GM12865 (cell line): ENCODE data around the gene SLX9.

Experiments used
- DNase-seq: peaks from one replicate; pipeline ENCODE4 v3.0.0; 2010; ENCODE audit warnings: low read depth
- H3K4me3 ChIP-seq: 2 replicates; pipeline ENCODE4 v1.5.1; 2011; ENCODE audit warnings: mild to moderate bottlenecking, low read depth, low read length, control low read depth
- TF ChIP-seq, protein P1 (sequence below): IDR thresholded peaks from 2 replicates; pipeline ENCODE4 v1.5.1; 2011; ENCODE audit warnings: low read length, control low read depth, low read depth, inconsistent platforms; ENCODE audit not compliant: insufficient read depth; ENCODE audit errors: missing control alignments

The SLX9 gene

DNA sequence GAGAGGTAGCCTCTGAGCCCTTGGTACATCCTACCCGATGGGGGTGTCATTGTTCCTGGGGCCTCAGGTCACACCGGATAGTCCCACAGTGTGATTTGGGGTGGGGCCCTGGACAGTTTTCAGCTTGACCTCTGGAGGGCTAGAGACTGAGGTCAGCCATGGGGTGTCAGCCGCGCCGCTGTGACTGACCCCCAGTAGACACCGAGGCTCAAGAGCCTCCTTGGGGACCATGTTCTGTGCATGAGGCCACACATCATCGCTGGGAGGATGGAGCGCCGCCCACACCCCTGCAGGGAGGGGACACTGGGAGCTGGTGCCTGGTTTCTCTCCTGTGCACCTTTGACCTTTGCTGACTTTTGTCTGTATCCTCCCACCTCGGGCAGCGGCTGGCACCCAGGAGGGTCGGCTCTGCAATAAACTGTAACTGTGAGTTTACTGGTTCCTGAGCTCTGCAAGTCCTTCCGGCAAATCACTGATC is 41.8 kb upstream of the SLX9 start:
- no peak for DNase-seq
- no peak overlapping the region for H3K4me3 ChIP-seq
- TF ChIP-seq, protein P1, sequence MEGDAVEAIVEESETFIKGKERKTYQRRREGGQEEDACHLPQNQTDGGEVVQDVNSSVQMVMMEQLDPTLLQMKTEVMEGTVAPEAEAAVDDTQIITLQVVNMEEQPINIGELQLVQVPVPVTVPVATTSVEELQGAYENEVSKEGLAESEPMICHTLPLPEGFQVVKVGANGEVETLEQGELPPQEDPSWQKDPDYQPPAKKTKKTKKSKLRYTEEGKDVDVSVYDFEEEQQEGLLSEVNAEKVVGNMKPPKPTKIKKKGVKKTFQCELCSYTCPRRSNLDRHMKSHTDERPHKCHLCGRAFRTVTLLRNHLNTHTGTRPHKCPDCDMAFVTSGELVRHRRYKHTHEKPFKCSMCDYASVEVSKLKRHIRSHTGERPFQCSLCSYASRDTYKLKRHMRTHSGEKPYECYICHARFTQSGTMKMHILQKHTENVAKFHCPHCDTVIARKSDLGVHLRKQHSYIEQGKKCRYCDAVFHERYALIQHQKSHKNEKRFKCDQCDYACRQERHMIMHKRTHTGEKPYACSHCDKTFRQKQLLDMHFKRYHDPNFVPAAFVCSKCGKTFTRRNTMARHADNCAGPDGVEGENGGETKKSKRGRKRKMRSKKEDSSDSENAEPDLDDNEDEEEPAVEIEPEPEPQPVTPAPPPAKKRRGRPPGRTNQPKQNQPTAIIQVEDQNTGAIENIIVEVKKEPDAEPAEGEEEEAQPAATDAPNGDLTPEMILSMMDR = no peak

DNA sequence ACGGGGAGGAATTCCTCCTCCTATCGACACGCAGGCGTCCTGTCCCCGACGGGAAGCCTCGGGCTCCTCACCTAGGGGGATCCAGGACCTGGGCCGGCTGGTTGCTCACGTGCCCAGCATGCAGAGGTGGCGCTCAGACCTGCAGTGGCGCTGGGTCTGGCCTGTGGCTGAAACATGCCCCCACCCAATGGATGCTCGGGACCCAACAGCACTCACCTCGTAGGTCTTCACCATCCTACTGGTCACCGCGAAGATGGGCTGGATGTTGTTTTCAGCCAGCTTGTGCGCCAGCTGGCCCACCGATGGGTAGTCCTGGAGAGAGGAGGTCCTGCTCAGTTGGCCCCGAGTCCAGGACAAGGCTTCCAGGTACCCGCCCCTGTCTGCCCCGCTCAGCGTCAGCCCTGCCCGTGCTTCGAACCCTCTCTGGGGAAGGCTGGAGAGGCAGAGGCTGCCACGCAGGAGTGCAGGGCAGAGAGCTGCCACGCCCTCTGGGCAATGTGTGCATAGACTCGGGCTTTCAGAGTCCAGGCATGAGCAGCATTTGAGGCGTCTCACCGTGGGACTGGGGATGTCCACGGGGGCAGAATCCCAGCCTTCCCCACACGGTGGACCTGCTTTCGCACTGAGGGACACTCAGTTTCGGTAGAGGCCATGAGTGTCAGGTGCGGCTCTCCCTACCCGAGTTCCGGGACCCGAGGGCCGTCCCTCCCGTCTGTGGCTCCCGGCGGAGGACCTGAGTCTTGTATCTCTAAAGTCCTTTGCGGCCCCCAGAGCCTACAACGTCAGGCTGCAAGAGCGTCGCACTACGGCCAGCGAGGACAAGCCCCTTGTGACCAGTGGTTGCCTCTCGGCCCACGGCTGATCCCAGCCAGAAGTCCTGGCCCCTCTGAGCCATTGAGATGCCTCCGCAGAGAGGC is 40.7 kb upstream of the SLX9 start:
- TF ChIP-seq, protein P1 = no peak
- H3K4me3 ChIP-seq = no peak overlapping the region
- no peak for DNase-seq

- no peak for DNase-seq
- TF ChIP-seq, protein P1 = no peak
Observed at GRCh38 chr21:44899768-44900558, 39.9 kb upstream of the SLX9 start.

DNA sequence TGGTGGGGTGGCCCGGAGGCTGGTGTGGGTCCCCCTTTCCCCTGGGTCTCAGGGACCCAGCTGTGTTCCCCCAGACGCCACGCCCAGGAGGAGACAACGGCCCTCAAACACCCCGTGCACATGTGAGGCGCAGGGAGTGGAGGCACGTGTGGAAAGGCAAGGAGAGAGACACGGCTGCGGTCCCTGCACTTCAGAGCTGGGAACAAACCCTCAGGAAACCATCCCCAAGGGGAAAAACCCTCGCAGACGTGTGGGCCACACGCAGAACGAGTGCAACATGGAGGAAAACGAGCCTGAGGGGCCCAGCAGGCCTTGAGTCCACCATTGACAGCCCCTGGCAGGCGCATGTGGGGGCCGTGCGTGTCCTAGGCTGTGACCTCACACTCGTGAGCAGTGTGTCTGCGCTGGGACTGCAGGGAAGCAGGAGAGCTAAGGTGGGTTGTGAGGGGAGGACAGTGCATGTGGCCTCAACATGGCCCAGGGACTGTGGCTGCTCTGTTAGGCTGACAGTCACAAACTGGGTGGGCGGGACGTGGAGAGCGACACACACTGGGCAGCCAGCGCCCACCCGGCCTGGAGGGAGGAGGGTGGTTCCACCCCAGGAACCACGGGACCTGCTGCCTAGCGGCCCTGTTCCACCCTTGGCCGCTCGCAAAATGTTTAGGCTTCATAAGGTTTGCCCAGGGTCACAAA is 39.1 kb upstream of the SLX9 start:
- H3K4me3 ChIP-seq = no peak overlapping the region
- no peak for DNase-seq
- TF ChIP-seq, protein P1 = no peak

More at GRCh38 chr21:44899768-44900558, 39.9 kb upstream of the SLX9 start:
- no peak overlapping the region for H3K4me3 ChIP-seq

DNA sequence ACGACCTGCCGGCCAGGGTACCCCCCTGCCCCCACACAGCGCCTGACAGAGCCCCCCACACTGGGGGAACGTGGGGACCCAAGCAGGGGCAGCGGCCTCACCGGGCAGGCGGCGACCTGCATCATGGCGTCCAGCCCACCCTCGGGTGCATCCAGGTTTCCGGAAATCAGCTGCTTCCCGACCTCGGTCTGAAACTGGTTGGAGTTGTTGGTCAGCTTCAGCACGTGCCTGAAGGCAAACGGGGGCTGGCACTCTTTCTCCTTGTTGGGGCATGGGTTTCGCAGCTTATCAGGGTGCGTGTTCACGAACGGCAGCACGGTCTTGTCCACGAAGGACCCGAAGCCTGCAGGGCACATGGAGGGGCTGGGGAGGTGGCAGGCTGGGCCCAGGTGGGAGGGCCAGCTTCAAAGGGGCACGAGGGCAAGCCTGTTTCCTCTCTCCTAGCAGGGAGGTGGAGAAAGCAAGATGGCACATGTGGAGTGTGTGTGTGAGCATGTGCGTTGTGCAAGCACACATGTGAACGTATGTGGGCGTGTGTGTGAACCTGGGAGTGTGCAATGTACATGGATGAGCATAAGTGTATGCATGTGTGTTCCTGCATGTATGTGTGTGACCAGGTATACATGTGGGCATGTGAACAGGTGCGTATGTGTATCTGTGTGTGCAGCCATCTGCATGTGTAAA is 38.3 kb upstream of the SLX9 start:
- DNase-seq = no peak
- TF ChIP-seq, protein P1 = no peak
- no peak overlapping the region for H3K4me3 ChIP-seq

DNA sequence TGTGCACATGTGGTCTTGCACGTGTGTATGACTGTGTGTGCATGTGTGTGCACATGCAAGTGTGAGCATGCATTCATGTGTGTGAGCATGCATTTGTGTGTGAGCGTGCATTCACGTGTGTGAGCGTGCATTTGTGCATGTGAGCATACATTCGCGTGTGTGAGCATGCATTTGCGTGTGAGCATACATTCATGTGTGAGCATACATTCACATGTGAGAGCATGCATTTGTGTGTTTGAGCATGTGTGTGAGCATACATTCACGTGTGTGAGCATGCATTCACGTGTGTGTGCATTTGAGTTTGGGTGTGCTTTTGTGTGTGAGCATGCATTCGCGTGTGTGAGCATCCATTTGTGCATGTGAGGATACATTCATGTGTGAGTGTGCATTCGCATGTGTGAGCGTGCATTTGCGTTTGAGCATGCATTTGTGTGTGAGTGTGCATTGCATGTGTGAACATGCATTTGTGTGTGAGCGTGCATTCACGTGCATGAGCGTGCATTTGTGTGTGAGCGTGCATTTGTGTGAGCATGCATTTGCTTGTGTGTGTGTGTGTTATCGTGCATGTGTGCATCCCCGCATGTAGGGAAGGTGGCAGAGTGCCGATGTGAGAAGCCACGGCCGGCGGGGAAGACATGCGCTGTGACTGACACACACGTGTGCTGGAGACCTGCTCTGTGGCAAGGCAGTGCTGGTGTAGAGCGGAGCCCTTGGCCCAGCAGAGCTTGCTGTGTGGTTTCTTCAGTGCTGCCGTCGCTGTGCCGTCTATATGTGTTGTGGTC is 37.4 kb upstream of the SLX9 start:
- no peak overlapping the region for H3K4me3 ChIP-seq
- TF ChIP-seq, protein P1 = no peak
- no peak for DNase-seq
